IMR-90 (cell line): ENCODE results near the gene AVPR2. TPM values are rescaled to one million over a fixed set of nuclear protein-coding genes. Genes with fewer than 3 reads are reported as not detected.

Experiments used
- ATAC-seq: fragments of 200-7000 bp; cut with Tn5 transposase; 2 replicates; pipeline ENCODE4 v1.9.1; 2020; ENCODE audit warnings: low read depth, mild to moderate bottlenecking, moderate library complexity
- BruUV-seq: library from RNA; stranded (reverse); fragments of 400-500 nt; replicated peaks from 2 replicates; lab custom pipeline; 2021; lab: Mats Ljungman, UMichigan
- CTCF ChIA-PET: fragments of 300-600 bp; formaldehyde crosslinking; extraction: SDS; loops from one replicate; lab custom pipeline; 2021; ENCODE audit warnings: antibody characterized with exemption; lab: Yijun Ruan, JAX
- POLR2A ChIA-PET: fragments of 300-600 bp; sonication (Branson Sonifier 250); formaldehyde crosslinking; loops from one replicate; lab custom pipeline; 2022; ENCODE audit warnings: antibody characterized with exemption; ENCODE audit not compliant: unreplicated experiment; lab: Charles Lee
- DNase-seq: peaks from one replicate; pipeline ENCODE4 v3.0.0; 2013
- H2AFZ ChIP-seq: replicated peaks from 2 replicates; pipeline ENCODE3; 2013; ENCODE audit warnings: low read length, mild to moderate bottlenecking; ENCODE audit not compliant: poor library complexity
- H2AK5ac ChIP-seq: 2 replicates; pipeline ENCODE4 v1.6.1; 2013; ENCODE audit warnings: low read depth, low read length, inconsistent platforms
- H2AK9ac ChIP-seq: replicated peaks from 2 replicates; pipeline ENCODE3; 2013; ENCODE audit warnings: mild to moderate bottlenecking, low read depth, low read length, moderate library complexity; ENCODE audit not compliant: poor library complexity
- H2BK120ac ChIP-seq: 2 replicates; pipeline ENCODE4 v1.6.1; 2013; ENCODE audit warnings: low read depth, low read length, inconsistent platforms
- H2BK15ac ChIP-seq: 3 replicates; pipeline ENCODE4 v1.6.1; 2013; ENCODE audit warnings: low read depth, low read length, inconsistent platforms
- H2BK20ac ChIP-seq: 2 replicates; pipeline ENCODE4 v1.6.1; 2013; ENCODE audit warnings: low read depth, mild to moderate bottlenecking, inconsistent platforms, low read length, moderate library complexity
- H2BK5ac ChIP-seq: 2 replicates; pipeline ENCODE4 v1.6.1; 2013; ENCODE audit warnings: mild to moderate bottlenecking, low read depth, low read length, inconsistent platforms; ENCODE audit not compliant: poor library complexity, severe bottlenecking
- H3K14ac ChIP-seq: replicated peaks from 2 replicates; pipeline ENCODE4 v1.6.1; 2013; ENCODE audit warnings: low read depth, low read length, inconsistent platforms
- H3K18ac ChIP-seq: 2 replicates; pipeline ENCODE4 v1.6.1; 2013; ENCODE audit warnings: low read depth, low read length, control low read depth
- H3K23ac ChIP-seq: 2 replicates; pipeline ENCODE4 v1.6.1; 2013; ENCODE audit warnings: low read depth, low read length, inconsistent platforms
- H3K27ac ChIP-seq: 2 replicates; pipeline ENCODE4 v1.5.1; 2013; ENCODE audit warnings: mild to moderate bottlenecking, control low read depth, low read length; ENCODE audit not compliant: insufficient read depth
- H3K27me3 ChIP-seq: 2 replicates; pipeline ENCODE4 v1.6.1; 2013; ENCODE audit warnings: low read length; ENCODE audit not compliant: control insufficient read depth, insufficient read depth
- H3K36me3 ChIP-seq: 2 replicates; pipeline ENCODE4 v1.6.1; 2013; ENCODE audit warnings: low read length, mixed read lengths; ENCODE audit not compliant: control insufficient read depth, insufficient read depth
- H3K4ac ChIP-seq: 2 replicates; pipeline ENCODE4 v1.6.1; 2013; ENCODE audit warnings: low read depth, low read length, inconsistent platforms
- H3K4me1 ChIP-seq: 2 replicates; pipeline ENCODE4 v1.6.1; 2013; ENCODE audit warnings: low read length, mixed read lengths; ENCODE audit not compliant: control insufficient read depth, insufficient read depth
- H3K4me2 ChIP-seq: 2 replicates; pipeline ENCODE4 v1.6.1; 2013; ENCODE audit warnings: low read depth, mild to moderate bottlenecking, control low read depth, low read length, moderate library complexity
- H3K4me3 ChIP-seq: 2 replicates; pipeline ENCODE4 v1.5.1; 2013; ENCODE audit warnings: low read depth, mild to moderate bottlenecking, control low read depth, low read length, moderate library complexity; ENCODE audit not compliant: insufficient read depth
- H3K56ac ChIP-seq: 2 replicates; pipeline ENCODE4 v1.6.1; 2013; ENCODE audit warnings: low read length, inconsistent platforms; ENCODE audit not compliant: insufficient read depth; ENCODE audit errors: extremely low read depth
- H3K79me1 ChIP-seq, 2 experiments: 2 replicates each; pipeline ENCODE4 v1.6.1; 2013; ENCODE audit warnings: low read length in 2 of 2, inconsistent platforms in 1 of 2, low read depth in 1 of 2
- H3K9ac ChIP-seq: 2 replicates; pipeline ENCODE4 v1.6.1; 2013; ENCODE audit warnings: low read depth, low read length, control low read depth
- H3K9me1 ChIP-seq: 2 replicates; pipeline ENCODE4 v1.6.1; 2013; ENCODE audit warnings: low read length, inconsistent platforms; ENCODE audit not compliant: insufficient read depth
- H3K9me3 ChIP-seq: 2 replicates; pipeline ENCODE4 v1.6.1; 2013; ENCODE audit warnings: low read length; ENCODE audit not compliant: control insufficient read depth, insufficient read depth
- H4K20me1 ChIP-seq: 2 replicates; pipeline ENCODE4 v1.6.1; 2013; ENCODE audit warnings: low read length, inconsistent platforms; ENCODE audit not compliant: insufficient read depth
- H4K5ac ChIP-seq: 2 replicates; pipeline ENCODE4 v1.6.1; 2013; ENCODE audit warnings: mild to moderate bottlenecking, low read depth, low read length, control low read depth
- H4K8ac ChIP-seq, 2 experiments: 2 replicates each; pipeline ENCODE4 v1.6.1; 2013; ENCODE audit warnings: low read depth in 2 of 2, low read length in 2 of 2, control low read depth in 1 of 2, inconsistent platforms in 1 of 2
- H4K91ac ChIP-seq: 2 replicates; pipeline ENCODE4 v1.6.1; 2013; ENCODE audit warnings: low read depth, low read length, inconsistent platforms; ENCODE audit not compliant: insufficient read depth
- BHLHE40 ChIP-seq: fragments of 150-350 bp; IDR thresholded peaks from 2 replicates; pipeline ENCODE4 v1.6.1; 2016; ENCODE audit warnings: mild to moderate bottlenecking, low read depth, low read length
- CEBPB ChIP-seq: IDR thresholded peaks from 2 replicates; pipeline ENCODE4 v1.6.1; 2012; ENCODE audit warnings: low read depth, low read length, improper control_type of control experiment
- CHD1 ChIP-seq: IDR thresholded peaks from 2 replicates; pipeline ENCODE4 v1.6.1; 2012; ENCODE audit warnings: low read depth, low read length, improper control_type of control experiment
- FOS ChIP-seq: fragments of 150-350 bp; IDR thresholded peaks from 2 replicates; pipeline ENCODE4 v1.6.1; 2016; ENCODE audit warnings: low read depth, low read length
- MAFK ChIP-seq: IDR thresholded peaks from 2 replicates; pipeline ENCODE4 v1.6.1; 2012; ENCODE audit warnings: low read depth, low read length, improper control_type of control experiment
- MAZ ChIP-seq: IDR thresholded peaks from 2 replicates; pipeline ENCODE4 v1.6.1; 2012; ENCODE audit warnings: low read depth, mild to moderate bottlenecking, low read length, improper control_type of control experiment, moderate library complexity, borderline replicate concordance
- MXI1 ChIP-seq: IDR thresholded peaks from 2 replicates; pipeline ENCODE4 v1.6.1; 2012; ENCODE audit warnings: low read depth, mild to moderate bottlenecking, low read length, moderate library complexity, borderline replicate concordance
- NFE2L2 ChIP-seq: fragments of 150-350 bp; IDR thresholded peaks from 2 replicates; pipeline ENCODE4 v1.6.1; 2016; ENCODE audit warnings: low read depth, mild to moderate bottlenecking, low read length
- POLR2A ChIP-seq: IDR thresholded peaks from 2 replicates; pipeline ENCODE4 v1.6.1; 2012; ENCODE audit warnings: mild to moderate bottlenecking, low read depth, low read length
- RAD21 ChIP-seq: IDR thresholded peaks from 2 replicates; pipeline ENCODE4 v1.6.1; 2012; ENCODE audit warnings: low read length, improper control_type of control experiment
- RCOR1 ChIP-seq: IDR thresholded peaks from 2 replicates; pipeline ENCODE4 v1.6.1; 2012; ENCODE audit warnings: mild to moderate bottlenecking, low read length, improper control_type of control experiment; ENCODE audit not compliant: insufficient replicate concordance
- SMC3 ChIP-seq: fragments of 150-350 bp; IDR thresholded peaks from 2 replicates; pipeline ENCODE4 v1.6.1; 2016; ENCODE audit warnings: low read depth, mild to moderate bottlenecking, antibody characterized with exemption, low read length, moderate library complexity
- WGBS, 2 experiments: methylation state at CpG; one replicate each; pipeline versions ENCODE4 v1.1.5 to v1.1.7; 2013; ENCODE audit warnings: missing lambda C conversion rate in 2 of 2; ENCODE audit not compliant: insufficient read length in 1 of 2; ENCODE audit errors: extremely low coverage in 2 of 2; 5-methylcytosine and 5-hydroxymethylcytosine counted together
- dilution Hi-C: fragments of 300-500 bp; cut with HindIII; formaldehyde crosslinking; loops from one replicate; pipeline ENCODE4 v1.14.3; 2018; ENCODE audit warnings: low sequenced_read_pairs; ENCODE audit not compliant: unreplicated experiment
- in situ Hi-C: fragments of 300-500 bp; cut with MboI; formaldehyde crosslinking; loops from 3 replicates; pipeline ENCODE4 v1.14.3; 2019; ENCODE audit warnings: low sequenced_read_pairs, inconsistent platforms, mixed read lengths
- intact Hi-C: fragments of 100-400 bp; cut with micrococcal nuclease; formaldehyde crosslinking; loops from 2 replicates; pipeline ENCODE4 v1.10.0; 2022
- polyA plus RNA-seq, 3 experiments: library from polyadenylated mRNA; depleted of rRNA; stranded (reverse); fragments of >200 nt; gene quantifications; 2 replicates each; pipeline ENCODE4 v1.2.3, GENCODE V29; 2012; ENCODE audit warnings: low replicate concordance in 1 of 3
- total RNA-seq: library from RNA; depleted of rRNA; stranded (reverse); fragments of >200 nt; gene quantifications from 2 replicates; pipeline ENCODE4 v1.2.3, GENCODE V29; 2012
- TF ChIP-seq, protein P1 (sequence below): fragments of 150-350 bp; IDR thresholded peaks from 2 replicates; pipeline ENCODE4 v1.6.1; 2017; ENCODE audit warnings: mild to moderate bottlenecking, antibody characterized with exemption, low read length, low read depth
- TF ChIP-seq, protein P2 (sequence below): conservative IDR thresholded peaks from 2 replicates; pipeline ENCODE4 v1.5.1; 2012; ENCODE audit warnings: mild to moderate bottlenecking, low read depth, low read length, improper control_type of control experiment

The AVPR2 gene
- total and polyA plus RNA-seq, 2 of the 4 experiments (the other 2 are of a cell fraction) = not detected

DNA sequence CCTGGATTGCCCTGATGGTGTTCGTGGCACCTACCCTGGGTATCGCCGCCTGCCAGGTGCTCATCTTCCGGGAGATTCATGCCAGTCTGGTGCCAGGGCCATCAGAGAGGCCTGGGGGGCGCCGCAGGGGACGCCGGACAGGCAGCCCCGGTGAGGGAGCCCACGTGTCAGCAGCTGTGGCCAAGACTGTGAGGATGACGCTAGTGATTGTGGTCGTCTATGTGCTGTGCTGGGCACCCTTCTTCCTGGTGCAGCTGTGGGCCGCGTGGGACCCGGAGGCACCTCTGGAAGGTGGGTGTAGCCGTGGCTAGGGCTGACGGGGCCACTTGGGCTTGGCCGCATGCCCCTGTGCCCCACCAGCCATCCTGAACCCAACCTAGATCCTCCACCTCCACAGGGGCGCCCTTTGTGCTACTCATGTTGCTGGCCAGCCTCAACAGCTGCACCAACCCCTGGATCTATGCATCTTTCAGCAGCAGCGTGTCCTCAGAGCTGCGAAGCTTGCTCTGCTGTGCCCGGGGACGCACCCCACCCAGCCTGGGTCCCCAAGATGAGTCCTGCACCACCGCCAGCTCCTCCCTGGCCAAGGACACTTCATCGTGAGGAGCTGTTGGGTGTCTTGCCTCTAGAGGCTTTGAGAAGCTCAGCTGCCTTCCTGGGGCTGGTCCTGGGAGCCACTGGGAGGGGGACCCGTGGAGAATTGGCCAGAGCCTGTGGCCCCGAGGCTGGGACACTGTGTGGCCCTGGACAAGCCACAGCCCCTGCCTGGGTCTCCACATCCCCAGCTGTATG lies 1.8 kb downstream of the AVPR2 start:
- H2BK120ac ChIP-seq = no peak overlapping the region
- H2AK9ac ChIP-seq = no peak overlapping the region
- no peak overlapping the region for H4K5ac ChIP-seq
- intact Hi-C loops (no loop called here), in situ Hi-C loops (loop anchor here (25.0 kb wide), 1 partner anchor 944 kb away; no protein-coding TSS in a partner anchor), dilution Hi-C loops (no loop called here)
- no peak overlapping the region for H3K23ac ChIP-seq
- no peaks in the 10 kb centered on the region; the same call in 1 of the 2 replicates for H4K20me1 ChIP-seq
- H3K14ac ChIP-seq = no peak overlapping the region
- no peak overlapping the region for H2BK5ac ChIP-seq
- H3K27ac ChIP-seq = no peak overlapping the region
- POLR2A ChIA-PET = no interaction called here
- H2BK20ac ChIP-seq = no peak overlapping the region
- no peak overlapping the region for H2AK5ac ChIP-seq
- BruUV-seq = no TSS peak
- no peaks in the 10 kb centered on the region; the same call in 1 of the 2 replicates for H3K9me3 ChIP-seq
- no peak overlapping the region for H4K8ac ChIP-seq
- H4K91ac ChIP-seq = no peak overlapping the region
- H3K18ac ChIP-seq = no peak overlapping the region
- WGBS, 2 experiments = 65% methylated on average over 17 of the region's 27 CpGs; no CpG with 5 or more reads in 1 of the 2 experiments
- no peak overlapping the region for H3K4ac ChIP-seq
- no peak for TF ChIP-seq RAD21
- TF ChIP-seq POLR2A = no peak
- TF ChIP-seq NFE2L2 = no peak
- TF ChIP-seq CHD1 = no peak
- no peak for TF ChIP-seq RCOR1
- no peak for TF ChIP-seq MAZ
- TF ChIP-seq, protein P1, sequence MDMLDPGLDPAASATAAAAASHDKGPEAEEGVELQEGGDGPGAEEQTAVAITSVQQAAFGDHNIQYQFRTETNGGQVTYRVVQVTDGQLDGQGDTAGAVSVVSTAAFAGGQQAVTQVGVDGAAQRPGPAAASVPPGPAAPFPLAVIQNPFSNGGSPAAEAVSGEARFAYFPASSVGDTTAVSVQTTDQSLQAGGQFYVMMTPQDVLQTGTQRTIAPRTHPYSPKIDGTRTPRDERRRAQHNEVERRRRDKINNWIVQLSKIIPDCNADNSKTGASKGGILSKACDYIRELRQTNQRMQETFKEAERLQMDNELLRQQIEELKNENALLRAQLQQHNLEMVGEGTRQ = no peak
- no peak for TF ChIP-seq CEBPB
- no peak for TF ChIP-seq SMC3
- no peak for TF ChIP-seq FOS
- no peak for TF ChIP-seq MXI1
- TF ChIP-seq, protein P2, sequence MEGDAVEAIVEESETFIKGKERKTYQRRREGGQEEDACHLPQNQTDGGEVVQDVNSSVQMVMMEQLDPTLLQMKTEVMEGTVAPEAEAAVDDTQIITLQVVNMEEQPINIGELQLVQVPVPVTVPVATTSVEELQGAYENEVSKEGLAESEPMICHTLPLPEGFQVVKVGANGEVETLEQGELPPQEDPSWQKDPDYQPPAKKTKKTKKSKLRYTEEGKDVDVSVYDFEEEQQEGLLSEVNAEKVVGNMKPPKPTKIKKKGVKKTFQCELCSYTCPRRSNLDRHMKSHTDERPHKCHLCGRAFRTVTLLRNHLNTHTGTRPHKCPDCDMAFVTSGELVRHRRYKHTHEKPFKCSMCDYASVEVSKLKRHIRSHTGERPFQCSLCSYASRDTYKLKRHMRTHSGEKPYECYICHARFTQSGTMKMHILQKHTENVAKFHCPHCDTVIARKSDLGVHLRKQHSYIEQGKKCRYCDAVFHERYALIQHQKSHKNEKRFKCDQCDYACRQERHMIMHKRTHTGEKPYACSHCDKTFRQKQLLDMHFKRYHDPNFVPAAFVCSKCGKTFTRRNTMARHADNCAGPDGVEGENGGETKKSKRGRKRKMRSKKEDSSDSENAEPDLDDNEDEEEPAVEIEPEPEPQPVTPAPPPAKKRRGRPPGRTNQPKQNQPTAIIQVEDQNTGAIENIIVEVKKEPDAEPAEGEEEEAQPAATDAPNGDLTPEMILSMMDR = no peak
- TF ChIP-seq BHLHE40 = no peak
- no peak for TF ChIP-seq MAFK
- CTCF ChIA-PET = no interaction called here
- H2AFZ ChIP-seq = no peak overlapping the region
- peaks cover 6% of the 10 kb centered on the region for H3K27me3 ChIP-seq
- H3K4me1 ChIP-seq = peaks cover 5% of the 10 kb centered on the region; the same call in 1 of the 2 replicates
- H3K4me2 ChIP-seq = no peak overlapping the region
- H2BK15ac ChIP-seq = no peak overlapping the region
- H3K9me1 ChIP-seq = peaks cover 3% of the 10 kb centered on the region
- DNase-seq (no peak), ATAC-seq (no peak)
- H3K36me3 ChIP-seq = no peaks in the 10 kb centered on the region
- H3K56ac ChIP-seq = no peak overlapping the region
- no peak overlapping the region for H3K9ac ChIP-seq
- H3K79me1 ChIP-seq = no peaks in the 10 kb centered on the region
- H3K4me3 ChIP-seq = no peak overlapping the region
